B cell (primary cell): ENCODE data around the gene KLHL22. TPM values are rescaled to one million over a fixed set of nuclear protein-coding genes. Genes with fewer than 3 reads are reported as not detected.

Experiments
- ATAC-seq: fragments of 200-7000 bp; cut with Tn5 transposase; one replicate; pipeline ENCODE4 v1.10.0; 2021; ENCODE audit warnings: low read depth, mild to moderate bottlenecking, moderate number of reproducible peaks, moderate library complexity
- CTCF ChIA-PET: fragments of 350-600 bp; sonication (Branson Sonifier 250); formaldehyde crosslinking; loops from one replicate; lab custom pipeline; 2021; ENCODE audit warnings: antibody characterized with exemption, inconsistent platforms; lab: Charles Lee
- POLR2A ChIA-PET: fragments of 350-600 bp; sonication (Branson Sonifier 250); formaldehyde crosslinking; loops from one replicate; lab custom pipeline; 2021; ENCODE audit warnings: antibody characterized with exemption; lab: Charles Lee
- DNase-seq: peaks from one replicate; pipeline ENCODE4 v3.0.0; 2013
- H2AFZ ChIP-seq: 2 replicates; pipeline ENCODE4 v1.6.1; 2012; ENCODE audit warnings: mild to moderate bottlenecking, low read depth, low read length; ENCODE audit not compliant: insufficient read depth, poor library complexity, severe bottlenecking
- H3K27ac ChIP-seq, 2 donors: 1 replicate in 1 of 2; 2 replicates in 1 of 2; pipeline ENCODE4 v1.5.1; 2012 to 2013; ENCODE audit warnings: low read length in 2 of 2, mild to moderate bottlenecking in 2 of 2, moderate library complexity in 1 of 2
- H3K27me3 ChIP-seq, 4 experiments: fragments of 200-600 bp in 1 of 4; sonication (generic) in 1 of 4; replicated peaks in 1 of 4; 1 replicate in 2 of 4; 2 replicates in 2 of 4; pipeline versions ENCODE4 v1.6.1 to v1.7.0; 2013 to 2016; ENCODE audit warnings: low read length in 3 of 4, mild to moderate bottlenecking in 2 of 4, mixed read lengths in 1 of 4, moderate library complexity in 1 of 4; ENCODE audit not compliant: insufficient read depth in 4 of 4, control insufficient read depth in 3 of 4; ENCODE audit errors: control extremely low read depth in 1 of 4
- H3K36me3 ChIP-seq, 2 experiments: replicated peaks in 1 of 2; 1 replicate in 1 of 2; 2 replicates in 1 of 2; pipeline versions ENCODE4 v1.6.1 to v1.7.1; 2013; ENCODE audit warnings: low read length in 1 of 2; ENCODE audit not compliant: insufficient read depth in 2 of 2, control insufficient read depth in 1 of 2; ENCODE audit errors: control extremely low read depth in 1 of 2, extremely low read depth in 1 of 2
- H3K4me1 ChIP-seq, 2 donors: fragments of 200-600 bp in 1 of 2; sonication (generic) in 1 of 2; 1 replicate in 1 of 2; 2 replicates in 1 of 2; pipeline versions ENCODE4 v1.5.1 to v1.6.1; 2013 to 2017; ENCODE audit warnings: low read length in 2 of 2; ENCODE audit not compliant: control insufficient read depth in 2 of 2, insufficient read depth in 2 of 2
- H3K4me2 ChIP-seq: replicated peaks from 2 replicates; pipeline ENCODE3; 2012; ENCODE audit warnings: mild to moderate bottlenecking, low read depth, low read length; ENCODE audit not compliant: poor library complexity, severe bottlenecking
- H3K4me3 ChIP-seq, 5 experiments: fragments of 200-600 bp in 1 of 5; sonication (generic) in 1 of 5; 1 replicate in 3 of 5; 2 replicates in 2 of 5; pipeline versions ENCODE4 v1.5.1 to v1.7.0; 2011 to 2016; ENCODE audit warnings: low read length in 4 of 5, mild to moderate bottlenecking in 4 of 5, low read depth in 2 of 5, control low read depth in 1 of 5, moderate library complexity in 1 of 5; ENCODE audit not compliant: insufficient read depth in 1 of 5; ENCODE audit errors: control extremely low read depth in 1 of 5, extremely low read depth in 1 of 5
- H3K79me2 ChIP-seq: fragments of 200-600 bp; sonication (generic); one replicate; pipeline ENCODE4 v1.6.0; 2016; ENCODE audit warnings: low read length; ENCODE audit not compliant: control insufficient read depth, insufficient read depth
- H3K9ac ChIP-seq: fragments of 200-600 bp; sonication (generic); 2 replicates; pipeline ENCODE4 v1.6.1; 2017; ENCODE audit warnings: mild to moderate bottlenecking, low read length, moderate library complexity
- H3K9me3 ChIP-seq, 3 donors: one replicate each; pipeline versions ENCODE4 v1.6.1 to v1.7.1; 2013; ENCODE audit warnings: low read length in 2 of 3; ENCODE audit not compliant: control insufficient read depth in 2 of 3, insufficient read depth in 1 of 3; ENCODE audit errors: control extremely low read depth in 1 of 3
- H4K20me1 ChIP-seq: 2 replicates; pipeline ENCODE4 v1.6.0; 2012; ENCODE audit warnings: mild to moderate bottlenecking, low read length; ENCODE audit not compliant: insufficient read depth, control insufficient read depth, poor library complexity, severe bottlenecking
- H3K27ac Mint-ChIP-seq: one replicate; pipeline ENCODE4 v1.8.0; 2021; ENCODE audit warnings: mixed read lengths
- H3K27me3 Mint-ChIP-seq: one replicate; pipeline ENCODE4 v1.8.0; 2021; ENCODE audit warnings: mixed read lengths
- H3K4me1 Mint-ChIP-seq: one replicate; pipeline ENCODE4 v1.8.0; 2021; ENCODE audit warnings: mixed read lengths
- H3K4me3 Mint-ChIP-seq: one replicate; pipeline ENCODE4 v1.8.0; 2021; ENCODE audit warnings: mixed read lengths
- H3K9me3 Mint-ChIP-seq: one replicate; pipeline ENCODE4 v1.8.0; 2022; ENCODE audit warnings: mixed read lengths; ENCODE audit not compliant: insufficient read depth
- CTCF ChIP-seq: fragments of 200-600 bp; IDR thresholded peaks from one replicate; pipeline ENCODE4 v1.8.0; 2022; ENCODE audit warnings: antibody characterized with exemption, mild to moderate bottlenecking
- EZH2 ChIP-seq: IDR thresholded peaks from 2 replicates; pipeline ENCODE4 v1.6.1; 2012; ENCODE audit warnings: borderline replicate concordance, low read depth, mild to moderate bottlenecking, moderate library complexity, low read length; ENCODE audit not compliant: insufficient read depth, poor library complexity, severe bottlenecking
- WGBS: methylation state at CpG from one replicate; pipeline ENCODE4 v1.1.5; 2013; ENCODE audit warnings: missing lambda C conversion rate; ENCODE audit not compliant: insufficient coverage; 5-methylcytosine and 5-hydroxymethylcytosine counted together
- intact Hi-C: fragments of 100-400 bp; cut with micrococcal nuclease; formaldehyde crosslinking; loops from one replicate; pipeline ENCODE4 v1.10.0; 2022
- polyA plus RNA-seq: library from polyadenylated mRNA; depleted of rRNA; stranded (reverse); fragments of >200 nt; gene quantifications from 2 replicates; pipeline ENCODE4 v1.2.3, GENCODE V29; 2012
- total RNA-seq, 2 donors: library from RNA; stranded (reverse); fragments of 120-200 nt in 1 of 2; gene quantifications; 1 replicate in 1 of 2; 2 replicates in 1 of 2; pipeline versions ENCODE4 v1.2.3 to v1.2.4, GENCODE V29; 2013 to 2022

The KLHL22 gene
- total and polyA plus RNA-seq, 2 donors (not counting 1 experiment from before 2014, with no cell fraction given), result 37.0 to 45.6 TPM

GRCh38 chr22:20495861-20496681 lies 476 bp upstream of the KLHL22 start:
- ATAC-seq, result peak; percentile 96
- Histone ChIP-seq H3K79me2 (peaks cover 45% of the 10 kb centered on the region), H3K27ac (peak overlapping the region; percentile 96 to 98), H3K4me2 (peak overlapping the region; percentile 98), H3K36me3 (no peaks in the 10 kb centered on the region), H3K9me3 (no peaks in the 10 kb centered on the region), H2AFZ (peak overlapping the region; percentile 94), H3K9ac (peak overlapping the region; percentile 85), H3K4me1 (peaks cover 10 to 23% of the 10 kb centered on the region in 2 donors), H4K20me1 (peaks cover 21% of the 10 kb centered on the region), H3K4me3 (peak overlapping the region; percentile 75 to 85 (median 76)), H3K27me3 (no peaks in the 10 kb centered on the region)
- peak overlapping the region; percentile 95 for H3K27ac Mint-ChIP-seq
- H3K4me1 Mint-ChIP-seq, result peaks cover 26% of the 10 kb centered on the region
- intact Hi-C loops, result loop anchor here (1.0 kb wide), 5 partner anchors 11 to 379 kb away; partner anchors contain the start of genes MED15 and TRMT2A
- ChIA-PET POLR2A (interaction anchor here (0.7 to 2.0 kb wide), 3 partner anchors 12 to 506 kb away, joined by 4 to 13 read pairs (median 6); partner anchors contain the start of genes MED15 and THAP7), CTCF (interaction anchor here (0.7 to 1.3 kb wide), 4 partner anchors 32 to 78 kb away, joined by 3 to 12 read pairs (median 7); no protein-coding TSS in a partner anchor)
- no peaks in the 10 kb centered on the region for H3K9me3 Mint-ChIP-seq
- no peaks in the 10 kb centered on the region for H3K27me3 Mint-ChIP-seq
- TF ChIP-seq EZH2 (no peak), CTCF (peak; percentile 91)
- H3K4me3 Mint-ChIP-seq, result peak overlapping the region; percentile 97
- peak; percentile 96 for DNase-seq
- WGBS, result under 1% methylated on average over 54 of the region's 54 CpGs

- Histone ChIP-seq H4K20me1 (peaks cover 55% of the 10 kb centered on the region), H3K27ac (no peak overlapping the region), H3K9ac (no peak overlapping the region), H3K79me2 (peaks cover 68% of the 10 kb centered on the region), H3K36me3 (peaks cover 1 to 17% of the 10 kb centered on the region in 2 experiments), H3K4me2 (no peak overlapping the region), H2AFZ (no peak overlapping the region), H3K4me3 (no peak overlapping the region), H3K4me1 (peaks cover 10 to 19% of the 10 kb centered on the region in 2 donors), H3K27me3 (no peaks in the 10 kb centered on the region), H3K9me3 (no peaks in the 10 kb centered on the region)
- Mint-ChIP-seq H3K27me3 (no peaks in the 10 kb centered on the region), H3K4me1 (peaks cover 38% of the 10 kb centered on the region), H3K9me3 (no peaks in the 10 kb centered on the region), H3K27ac (no peak overlapping the region), H3K4me3 (no peak overlapping the region)
- WGBS, result 100% methylated on average over 1 of the region's 2 CpGs
- no peak for DNase-seq
- ChIA-PET CTCF (interaction anchor here (1.0 kb wide), 1 partner anchor 73 kb away, joined by 3 read pairs; no protein-coding TSS in a partner anchor), POLR2A (no interaction called here)
- intact Hi-C loops, result no loop called here
- ATAC-seq, result no peak
- TF ChIP-seq EZH2, result no peak
- TF ChIP-seq CTCF, result no peak
These were observed 4.2 kb downstream of the KLHL22 start for GRCh38 chr22:20491346-20491745.
